HepG2 (cell line): ENCODE data around the gene ZNF416. TPM values are rescaled to one million over a fixed set of nuclear protein-coding genes. Genes with fewer than 3 reads are reported as not detected.

Experiments
- ATAD3A ChIP-seq: sonication (generic); formaldehyde crosslinking; IDR thresholded peaks from 2 replicates; pipeline ENCODE4 v1.4.0; 2020; ENCODE audit warnings: missing genetic modification reagents
- ATF5 ChIP-seq: sonication (generic); formaldehyde crosslinking; IDR thresholded peaks from 2 replicates; pipeline ENCODE4 v1.4.0; 2020; ENCODE audit warnings: mild to moderate bottlenecking, low read depth, missing genetic modification reagents
- BORCS8-MEF2B ChIP-seq: sonication (generic); formaldehyde crosslinking; IDR thresholded peaks from 2 replicates; pipeline ENCODE4 v1.8.0; 2022; ENCODE audit warnings: mild to moderate bottlenecking, missing genetic modification reagents
- CREB1 ChIP-seq, 2 experiments: fragments of 450-650 bp in 1 of 2; IDR thresholded peaks; 2 replicates each; pipeline ENCODE4 v1.6.1; 2016 to 2017; ENCODE audit warnings: control low read depth in 1 of 2, mild to moderate bottlenecking in 1 of 2, missing compliant biosample characterization in 1 of 2, missing genetic modification characterization in 1 of 2
- GATAD1 ChIP-seq: IDR thresholded peaks from 2 replicates; pipeline ENCODE4 v1.6.1; 2016; ENCODE audit warnings: missing genetic modification reagents, missing compliant biosample characterization
- GPBP1L1 ChIP-seq: sonication (generic); formaldehyde crosslinking; IDR thresholded peaks from 2 replicates; pipeline ENCODE4 v1.5.0; 2020; ENCODE audit warnings: mild to moderate bottlenecking, missing genetic modification reagents
- GTF3A ChIP-seq: sonication (generic); formaldehyde crosslinking; conservative IDR thresholded peaks from 2 replicates; pipeline ENCODE4 v1.4.0; 2020; ENCODE audit warnings: mild to moderate bottlenecking, missing genetic modification reagents
- NFYB ChIP-seq: sonication (generic); formaldehyde crosslinking; IDR thresholded peaks from 2 replicates; pipeline ENCODE4 v1.4.0; 2020; ENCODE audit warnings: missing genetic modification reagents
- POLR2G ChIP-seq: fragments of 200-400 bp; formaldehyde crosslinking; IDR thresholded peaks from 2 replicates; pipeline ENCODE4 v1.6.1; 2018; ENCODE audit warnings: mild to moderate bottlenecking, low read depth, low read length, moderate library complexity
- REXO4 ChIP-seq: sonication (generic); formaldehyde crosslinking; IDR thresholded peaks from 2 replicates; pipeline ENCODE4 v1.8.0; 2022; ENCODE audit warnings: missing genetic modification reagents, mild to moderate bottlenecking, borderline replicate concordance
- RFXAP ChIP-seq: sonication (generic); formaldehyde crosslinking; IDR thresholded peaks from 2 replicates; pipeline ENCODE4 v1.4.0; 2020; ENCODE audit warnings: missing genetic modification reagents, borderline replicate concordance
- TEF ChIP-seq: sonication (generic); formaldehyde crosslinking; IDR thresholded peaks from 2 replicates; pipeline ENCODE4 v1.5.0; 2020; ENCODE audit warnings: missing genetic modification reagents
- TFE3 ChIP-seq: IDR thresholded peaks from 2 replicates; pipeline ENCODE4 v1.6.1; 2016
- ZNF138 ChIP-seq: sonication (generic); formaldehyde crosslinking; IDR thresholded peaks from 2 replicates; pipeline ENCODE4 v1.5.0; 2020; ENCODE audit warnings: mild to moderate bottlenecking, low read depth, missing genetic modification reagents
- ZNF337 ChIP-seq: sonication (generic); formaldehyde crosslinking; IDR thresholded peaks from 2 replicates; pipeline ENCODE4 v1.5.1; 2020; ENCODE audit warnings: missing genetic modification reagents, low read depth, mild to moderate bottlenecking, borderline replicate concordance
- ZNF350 ChIP-seq: sonication (generic); formaldehyde crosslinking; IDR thresholded peaks from 2 replicates; pipeline ENCODE4 v1.4.0; 2020; ENCODE audit warnings: mild to moderate bottlenecking, low read depth, missing genetic modification reagents, borderline replicate concordance
- ZNF644 ChIP-seq: IDR thresholded peaks from 2 replicates; pipeline ENCODE4 v1.6.1; 2016; ENCODE audit warnings: low read depth
- ZNF720 ChIP-seq: sonication (generic); formaldehyde crosslinking; IDR thresholded peaks from 2 replicates; pipeline ENCODE4 v1.4.0; 2020; ENCODE audit warnings: missing genetic modification reagents
- ZNF724P ChIP-seq: sonication (generic); formaldehyde crosslinking; IDR thresholded peaks from 2 replicates; pipeline ENCODE4 v1.8.0; 2022; ENCODE audit warnings: missing genetic modification reagents, borderline replicate concordance
- ZNF878 ChIP-seq: sonication (generic); formaldehyde crosslinking; IDR thresholded peaks from 2 replicates; pipeline ENCODE4 v1.8.1; 2023; ENCODE audit warnings: mild to moderate bottlenecking, missing genetic modification reagents, moderate library complexity
- polyA plus RNA-seq, 8 experiments: library from polyadenylated mRNA; depleted of rRNA in 3 of 8; stranded (reverse) in 7 of 8; unstranded in 1 of 8; fragments of >200 nt; fragmentation: Illumina TruSeq in 4 of 8; extraction: Trizol in 4 of 8; gene quantifications; 2 replicates each; pipeline versions ENCODE4 v1.2.1 to v1.2.3, GENCODE V29; 2011 to 2016; ENCODE audit warnings: low read depth in 4 of 8, missing spikeins in 1 of 8, mixed read lengths in 1 of 8; ENCODE audit not compliant: insufficient read depth in 1 of 8
- total RNA-seq, 5 experiments: library from RNA; depleted of rRNA; stranded (reverse); fragments of >200 nt; fragmentation: Illumina TruSeq; extraction: Trizol; gene quantifications; 2 replicates each; pipeline ENCODE4 v1.2.3, GENCODE V29; 2016; ENCODE audit warnings: low read depth in 1 of 5
- TF ChIP-seq, protein P1 (sequence below): sonication (generic); formaldehyde crosslinking; IDR thresholded peaks from 2 replicates; pipeline ENCODE4 v1.4.0; 2020; ENCODE audit warnings: missing genetic modification reagents

ZNF416 gene
- total and polyA plus RNA-seq, 2 of the 13 experiments (the other 11 are each of a cell fraction or from before 2014, with no cell fraction given), result 1.5 to 5.3 TPM

DNA sequence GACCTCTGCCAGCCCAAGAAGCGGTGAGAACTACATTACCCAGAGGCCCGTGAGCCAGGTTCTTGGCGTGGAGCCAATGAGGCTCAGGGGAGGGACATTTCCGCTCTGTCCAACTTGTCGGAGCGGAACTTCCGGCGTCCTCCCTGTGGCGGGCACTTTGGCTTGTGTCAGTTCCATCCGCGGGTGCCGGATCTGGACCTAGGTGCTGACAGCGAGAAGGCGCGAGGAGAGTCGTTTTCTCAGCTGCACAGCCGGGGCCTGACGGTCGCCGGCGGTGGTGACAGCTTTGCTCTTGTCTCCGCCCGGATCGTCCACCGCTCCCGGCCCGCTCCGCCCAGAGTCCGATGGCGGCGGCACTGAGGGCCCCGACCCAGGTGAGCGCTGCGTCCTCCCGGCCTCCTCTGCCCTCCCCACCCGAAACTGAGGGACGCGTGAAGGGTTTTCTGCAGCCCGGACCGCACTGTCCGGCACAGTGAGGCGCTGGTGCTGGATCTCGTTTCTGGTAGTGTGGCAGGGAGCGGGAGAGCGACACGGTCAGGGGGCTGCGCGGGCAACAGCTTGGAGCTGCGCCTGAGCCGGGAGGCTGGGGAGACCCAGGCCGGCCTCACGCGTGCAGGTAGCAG, 21.2 kb upstream of the ZNF416 start, which contains the start of gene ZNF530 (continued):
- peak; percentile 90 for TF ChIP-seq BORCS8-MEF2B (CRISPR knock-in tag)
- TF ChIP-seq ZNF644 (CRISPR knock-in tag), result no peak
- no peak for TF ChIP-seq TEF (CRISPR knock-in tag)
- TF ChIP-seq GATAD1 (CRISPR knock-in tag), result peak; percentile 97
- TF ChIP-seq TFE3, result peak; percentile 41; the same call in 1 of the 2 replicates
- no peak for TF ChIP-seq ATF5 (CRISPR knock-in tag)
- TF ChIP-seq ZNF138, result no peak
- TF ChIP-seq ZNF337 (CRISPR knock-in tag), result 0 out of 2 replicates have a peak, but pooled peaks have one; percentile 42
- peak; percentile 54; the same call in 1 of the 2 replicates for TF ChIP-seq RFXAP (CRISPR knock-in tag)
- TF ChIP-seq, protein P1, sequence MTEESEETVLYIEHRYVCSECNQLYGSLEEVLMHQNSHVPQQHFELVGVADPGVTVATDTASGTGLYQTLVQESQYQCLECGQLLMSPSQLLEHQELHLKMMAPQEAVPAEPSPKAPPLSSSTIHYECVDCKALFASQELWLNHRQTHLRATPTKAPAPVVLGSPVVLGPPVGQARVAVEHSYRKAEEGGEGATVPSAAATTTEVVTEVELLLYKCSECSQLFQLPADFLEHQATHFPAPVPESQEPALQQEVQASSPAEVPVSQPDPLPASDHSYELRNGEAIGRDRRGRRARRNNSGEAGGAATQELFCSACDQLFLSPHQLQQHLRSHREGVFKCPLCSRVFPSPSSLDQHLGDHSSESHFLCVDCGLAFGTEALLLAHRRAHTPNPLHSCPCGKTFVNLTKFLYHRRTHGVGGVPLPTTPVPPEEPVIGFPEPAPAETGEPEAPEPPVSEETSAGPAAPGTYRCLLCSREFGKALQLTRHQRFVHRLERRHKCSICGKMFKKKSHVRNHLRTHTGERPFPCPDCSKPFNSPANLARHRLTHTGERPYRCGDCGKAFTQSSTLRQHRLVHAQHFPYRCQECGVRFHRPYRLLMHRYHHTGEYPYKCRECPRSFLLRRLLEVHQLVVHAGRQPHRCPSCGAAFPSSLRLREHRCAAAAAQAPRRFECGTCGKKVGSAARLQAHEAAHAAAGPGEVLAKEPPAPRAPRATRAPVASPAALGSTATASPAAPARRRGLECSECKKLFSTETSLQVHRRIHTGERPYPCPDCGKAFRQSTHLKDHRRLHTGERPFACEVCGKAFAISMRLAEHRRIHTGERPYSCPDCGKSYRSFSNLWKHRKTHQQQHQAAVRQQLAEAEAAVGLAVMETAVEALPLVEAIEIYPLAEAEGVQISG (CRISPR knock-in tag), result peak; percentile 94
- TF ChIP-seq ATAD3A, result no peak
- TF ChIP-seq GTF3A (CRISPR knock-in tag), result no peak
- TF ChIP-seq ZNF878 (CRISPR knock-in tag), result no peak
- 0 out of 2 replicates have a peak, but pooled peaks have one; percentile 28 for TF ChIP-seq POLR2G
- no peak for TF ChIP-seq ZNF720
- peak; percentile 86 for TF ChIP-seq NFYB (CRISPR knock-in tag)
- peak; percentile 78; the same call in 1 of the 2 replicates for TF ChIP-seq ZNF350 (CRISPR knock-in tag)
- TF ChIP-seq GPBP1L1, result no peak
- peak; percentile 77; the same call in 1 of the 2 replicates for TF ChIP-seq ZNF724P
- TF ChIP-seq REXO4, result 0 out of 2 replicates have a peak, but pooled peaks have one; percentile 64
- no peak for TF ChIP-seq CREB1 (IDR thresholded peaks at IDR 0.05)
- TF ChIP-seq CREB1 (CRISPR knock-in tag; IDR thresholded peaks at IDR 0.05), result peak; percentile 82
